Measurements from ENCODE around the gene GOT1.

GRCh38 chr10:99387541-99387940 is 42.9 kb downstream of the GOT1 start:
- TF ChIP-seq POLR2A (IDR thresholded peaks at IDR 0.05) = no peak
- TF ChIP-seq, protein P1, sequence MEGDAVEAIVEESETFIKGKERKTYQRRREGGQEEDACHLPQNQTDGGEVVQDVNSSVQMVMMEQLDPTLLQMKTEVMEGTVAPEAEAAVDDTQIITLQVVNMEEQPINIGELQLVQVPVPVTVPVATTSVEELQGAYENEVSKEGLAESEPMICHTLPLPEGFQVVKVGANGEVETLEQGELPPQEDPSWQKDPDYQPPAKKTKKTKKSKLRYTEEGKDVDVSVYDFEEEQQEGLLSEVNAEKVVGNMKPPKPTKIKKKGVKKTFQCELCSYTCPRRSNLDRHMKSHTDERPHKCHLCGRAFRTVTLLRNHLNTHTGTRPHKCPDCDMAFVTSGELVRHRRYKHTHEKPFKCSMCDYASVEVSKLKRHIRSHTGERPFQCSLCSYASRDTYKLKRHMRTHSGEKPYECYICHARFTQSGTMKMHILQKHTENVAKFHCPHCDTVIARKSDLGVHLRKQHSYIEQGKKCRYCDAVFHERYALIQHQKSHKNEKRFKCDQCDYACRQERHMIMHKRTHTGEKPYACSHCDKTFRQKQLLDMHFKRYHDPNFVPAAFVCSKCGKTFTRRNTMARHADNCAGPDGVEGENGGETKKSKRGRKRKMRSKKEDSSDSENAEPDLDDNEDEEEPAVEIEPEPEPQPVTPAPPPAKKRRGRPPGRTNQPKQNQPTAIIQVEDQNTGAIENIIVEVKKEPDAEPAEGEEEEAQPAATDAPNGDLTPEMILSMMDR (IDR thresholded peaks at IDR 0.05) = no peak

Data from uterus (tissue), 2 donors.